ENCODE data around the gene POLR1C.

DNA sequence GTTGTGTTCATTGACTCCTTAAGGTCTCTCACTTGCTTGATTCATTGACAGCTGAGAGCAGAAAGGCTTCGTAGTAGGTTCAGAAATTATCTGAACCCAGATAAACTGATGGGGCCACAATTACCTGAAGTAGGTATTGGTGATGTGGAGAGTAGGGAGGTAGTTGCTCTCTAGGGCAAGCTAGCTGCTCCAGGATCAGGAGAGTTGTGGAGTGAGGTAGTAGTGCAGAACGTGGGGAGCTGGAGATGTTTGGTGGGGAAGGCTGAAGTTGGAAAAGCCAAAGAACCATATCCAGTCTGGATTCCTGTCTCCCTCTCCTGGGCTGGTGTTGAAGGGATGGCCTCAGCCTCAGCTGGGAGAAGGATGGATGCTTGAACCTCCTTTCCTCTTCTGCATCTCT, 23.7 kb upstream of the POLR1C start:
- TF ChIP-seq, protein P1, sequence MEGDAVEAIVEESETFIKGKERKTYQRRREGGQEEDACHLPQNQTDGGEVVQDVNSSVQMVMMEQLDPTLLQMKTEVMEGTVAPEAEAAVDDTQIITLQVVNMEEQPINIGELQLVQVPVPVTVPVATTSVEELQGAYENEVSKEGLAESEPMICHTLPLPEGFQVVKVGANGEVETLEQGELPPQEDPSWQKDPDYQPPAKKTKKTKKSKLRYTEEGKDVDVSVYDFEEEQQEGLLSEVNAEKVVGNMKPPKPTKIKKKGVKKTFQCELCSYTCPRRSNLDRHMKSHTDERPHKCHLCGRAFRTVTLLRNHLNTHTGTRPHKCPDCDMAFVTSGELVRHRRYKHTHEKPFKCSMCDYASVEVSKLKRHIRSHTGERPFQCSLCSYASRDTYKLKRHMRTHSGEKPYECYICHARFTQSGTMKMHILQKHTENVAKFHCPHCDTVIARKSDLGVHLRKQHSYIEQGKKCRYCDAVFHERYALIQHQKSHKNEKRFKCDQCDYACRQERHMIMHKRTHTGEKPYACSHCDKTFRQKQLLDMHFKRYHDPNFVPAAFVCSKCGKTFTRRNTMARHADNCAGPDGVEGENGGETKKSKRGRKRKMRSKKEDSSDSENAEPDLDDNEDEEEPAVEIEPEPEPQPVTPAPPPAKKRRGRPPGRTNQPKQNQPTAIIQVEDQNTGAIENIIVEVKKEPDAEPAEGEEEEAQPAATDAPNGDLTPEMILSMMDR (IDR thresholded peaks at IDR 0.05) = no peak
- TF ChIP-seq POLR2A (IDR thresholded peaks at IDR 0.05) = no peak

Data from transverse colon (tissue), 3 donors.